ENCODE measurements around the gene POLR3H. TPM values are rescaled to one million over a fixed set of nuclear protein-coding genes. Genes with fewer than 3 reads are reported as not detected.

Gene POLR3H
- total and polyA plus RNA-seq, 2 of the 4 experiments (the other 2 are of a cell fraction): 37.8 to 67.8 TPM

GRCh38 chr22:41517172-41518047 is 26.9 kb downstream of the POLR3H start:
- Histone ChIP-seq H2AFZ (replicated peaks; ENCODE audit: low read length, poor library complexity) (peak overlapping the region; percentile 61), H3K27me3 (ENCODE audit: control insufficient read depth, insufficient read depth, low read length) (no peaks in the 10 kb centered on the region), H2BK5ac (ENCODE audit: low read depth, low read length, poor library complexity, severe bottlenecking) (no peak overlapping the region), H2AK9ac (replicated peaks; ENCODE audit: low read depth, low read length, poor library complexity) (peak overlapping the region; percentile 88), H3K4me1 (ENCODE audit: control insufficient read depth, insufficient read depth, low read length) (peaks cover 12% of the 10 kb centered on the region), H2BK20ac (ENCODE audit: low read depth, low read length) (no peak overlapping the region), H3K56ac (ENCODE audit: extremely low read depth, insufficient read depth, low read length) (no peak overlapping the region), H3K79me1 (ENCODE audit: low read depth in 1 of 2, low read length in 2 of 2) (peaks cover 6 to 29% of the 10 kb centered on the region in 2 experiments; a peak in 3 of 4 replicates), H4K91ac (ENCODE audit: insufficient read depth, low read depth, low read length) (no peak overlapping the region; the same call in 1 of the 2 replicates), H2BK120ac (ENCODE audit: low read depth, low read length) (no peak overlapping the region), H3K9me1 (ENCODE audit: insufficient read depth, low read length) (peaks cover 3% of the 10 kb centered on the region), H3K4me2 (ENCODE audit: low read depth, low read length) (no peak overlapping the region), H2BK15ac (ENCODE audit: low read depth, low read length) (no peak overlapping the region), H3K18ac (ENCODE audit: low read depth, low read length) (no peak overlapping the region), H4K5ac (ENCODE audit: low read depth, low read length) (no peak overlapping the region), H3K27ac (ENCODE audit: insufficient read depth, low read length) (no peak overlapping the region), H3K23ac (ENCODE audit: low read depth, low read length) (no peak overlapping the region), H3K36me3 (ENCODE audit: control insufficient read depth, insufficient read depth, low read length) (peaks cover 27% of the 10 kb centered on the region), H3K4me3 (ENCODE audit: insufficient read depth, low read depth, low read length) (no peak overlapping the region), H3K9me3 (ENCODE audit: control insufficient read depth, insufficient read depth, low read length) (no peaks in the 10 kb centered on the region), H2AK5ac (ENCODE audit: low read depth, low read length) (0 out of 2 replicates have a peak overlapping the region, but pooled peaks have one; percentile 70), H3K14ac (replicated peaks; ENCODE audit: low read depth, low read length) (no peak overlapping the region), H4K20me1 (ENCODE audit: insufficient read depth, low read length) (peaks cover 7% of the 10 kb centered on the region), H3K4ac (ENCODE audit: low read depth, low read length) (no peak overlapping the region), H4K8ac (ENCODE audit: low read depth in 2 of 2, low read length in 2 of 2) (no peak overlapping the region), H3K9ac (ENCODE audit: low read depth, low read length) (no peak overlapping the region)
- WGBS, 2 experiments (ENCODE audit: extremely low coverage in 2 of 2, insufficient read length in 1 of 2): 100% methylated on average over 3 of the region's 22 CpGs; no CpG with 5 or more reads in 1 of the 2 experiments
- ChIA-PET CTCF (interaction anchor here (0.6 to 3.4 kb wide), 11 partner anchors 10 to 140 kb away, joined by 3 to 35 read pairs (median 3); no protein-coding TSS in a partner anchor), POLR2A (ENCODE audit: unreplicated experiment) (interaction anchor here (0.6 to 1.0 kb wide), 3 partner anchors 69 to 116 kb away, joined by 3 read pairs; no protein-coding TSS in a partner anchor)
- intact Hi-C loops (cut with micrococcal nuclease) (loop anchor here (1.0 to 5.0 kb wide), 3 partner anchors 71 to 345 kb away; partner anchors contain the start of gene TOB2), in situ Hi-C loops (cut with MboI; ENCODE audit: low sequenced_read_pairs) (loop anchor here (5.0 to 25.0 kb wide), 2 partner anchors 115 to 580 kb away; no protein-coding TSS in a partner anchor), dilution Hi-C loops (cut with HindIII; ENCODE audit: low sequenced_read_pairs, unreplicated experiment) (no loop called here)
- ATAC-seq (ENCODE audit: low read depth): peak; percentile 72
- peak; percentile 46 for DNase-seq
- no TSS peak for BruUV-seq (replicated peaks)
- TF ChIP-seq RAD21 (IDR thresholded peaks at IDR 0.05; ENCODE audit: low read length) (peak; percentile 97), RFX5 (IDR thresholded peaks at IDR 0.05; ENCODE audit: low read depth, low read length) (no peak), USF2 (IDR thresholded peaks at IDR 0.05; ENCODE audit: low read depth, low read length) (no peak), POLR2A (IDR thresholded peaks at IDR 0.05; ENCODE audit: low read depth, low read length) (peak; percentile 48; the same call in 1 of the 2 replicates), NFE2L2 (IDR thresholded peaks at IDR 0.05; ENCODE audit: low read depth, low read length) (no peak), CEBPB (IDR thresholded peaks at IDR 0.05; ENCODE audit: low read depth, low read length) (no peak), SMC3 (IDR thresholded peaks at IDR 0.05; ENCODE audit: low read depth, low read length) (peak; percentile 79), MAFK (IDR thresholded peaks at IDR 0.05; ENCODE audit: low read depth, low read length) (no peak), CHD1 (IDR thresholded peaks at IDR 0.05; ENCODE audit: low read depth, low read length) (no peak)
- TF ChIP-seq, protein P1, sequence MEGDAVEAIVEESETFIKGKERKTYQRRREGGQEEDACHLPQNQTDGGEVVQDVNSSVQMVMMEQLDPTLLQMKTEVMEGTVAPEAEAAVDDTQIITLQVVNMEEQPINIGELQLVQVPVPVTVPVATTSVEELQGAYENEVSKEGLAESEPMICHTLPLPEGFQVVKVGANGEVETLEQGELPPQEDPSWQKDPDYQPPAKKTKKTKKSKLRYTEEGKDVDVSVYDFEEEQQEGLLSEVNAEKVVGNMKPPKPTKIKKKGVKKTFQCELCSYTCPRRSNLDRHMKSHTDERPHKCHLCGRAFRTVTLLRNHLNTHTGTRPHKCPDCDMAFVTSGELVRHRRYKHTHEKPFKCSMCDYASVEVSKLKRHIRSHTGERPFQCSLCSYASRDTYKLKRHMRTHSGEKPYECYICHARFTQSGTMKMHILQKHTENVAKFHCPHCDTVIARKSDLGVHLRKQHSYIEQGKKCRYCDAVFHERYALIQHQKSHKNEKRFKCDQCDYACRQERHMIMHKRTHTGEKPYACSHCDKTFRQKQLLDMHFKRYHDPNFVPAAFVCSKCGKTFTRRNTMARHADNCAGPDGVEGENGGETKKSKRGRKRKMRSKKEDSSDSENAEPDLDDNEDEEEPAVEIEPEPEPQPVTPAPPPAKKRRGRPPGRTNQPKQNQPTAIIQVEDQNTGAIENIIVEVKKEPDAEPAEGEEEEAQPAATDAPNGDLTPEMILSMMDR (conservative IDR thresholded peaks at IDR 0.05; ENCODE audit: low read depth, low read length): peak; percentile 92
